MM.1S (cell line): ENCODE measurements around the gene VPS4A.

Experiments
- DNase-seq: peaks from one replicate; pipeline ENCODE4 v3.0.0-alpha.2; 2015
- H2AFZ ChIP-seq: fragments of 300-600 bp; sonication (generic); 2 replicates; pipeline ENCODE4 v1.6.0; 2016; ENCODE audit warnings: antibody characterized with exemption, low read length
- H3F3A ChIP-seq: fragments of 300-600 bp; sonication (generic); 2 replicates; pipeline ENCODE4 v1.6.1; 2016; ENCODE audit warnings: mild to moderate bottlenecking, antibody characterized with exemption, low read length, moderate library complexity, mixed read lengths; ENCODE audit not compliant: insufficient read depth
- H3K27ac ChIP-seq: fragments of 300-600 bp; sonication (generic); 2 replicates; pipeline ENCODE4 v1.5.1; 2016; ENCODE audit warnings: mild to moderate bottlenecking, low read length
- H3K27me3 ChIP-seq: fragments of 300-600 bp; sonication (generic); replicated peaks from 2 replicates; pipeline ENCODE4 v1.6.0; 2016; ENCODE audit warnings: low read length; ENCODE audit not compliant: insufficient read depth
- H3K36me3 ChIP-seq: fragments of 300-600 bp; sonication (generic); replicated peaks from 2 replicates; pipeline ENCODE4 v1.6.1; 2016; ENCODE audit warnings: mild to moderate bottlenecking, low read length, mixed read lengths; ENCODE audit not compliant: insufficient read depth
- H3K4me1 ChIP-seq: fragments of 300-600 bp; sonication (generic); 2 replicates; pipeline ENCODE4 v1.6.1; 2016; ENCODE audit warnings: low read length, mixed read lengths
- H3K4me2 ChIP-seq: fragments of 300-600 bp; sonication (generic); 2 replicates; pipeline ENCODE4 v1.6.0; 2016; ENCODE audit warnings: low read depth, low read length
- H3K4me3 ChIP-seq: fragments of 300-600 bp; sonication (generic); 2 replicates; pipeline ENCODE4 v1.5.1; 2016; ENCODE audit warnings: low read length, mixed read lengths
- H3K79me2 ChIP-seq: fragments of 300-600 bp; sonication (generic); 2 replicates; pipeline ENCODE4 v1.6.1; 2016; ENCODE audit warnings: mixed run types, low read length, mixed read lengths
- H3K9ac ChIP-seq: fragments of 300-600 bp; sonication (generic); 2 replicates; pipeline ENCODE4 v1.6.1; 2016; ENCODE audit warnings: low read length, mixed read lengths
- H3K9me2 ChIP-seq: fragments of 300-600 bp; sonication (generic); replicated peaks from 2 replicates; pipeline ENCODE4 v1.6.1; 2016; ENCODE audit warnings: mild to moderate bottlenecking, low read length, mixed read lengths; ENCODE audit not compliant: insufficient read depth
- H3K9me3 ChIP-seq: fragments of 300-600 bp; sonication (generic); replicated peaks from 2 replicates; pipeline ENCODE4 v1.6.1; 2016; ENCODE audit warnings: mild to moderate bottlenecking, low read length, mixed read lengths; ENCODE audit not compliant: insufficient read depth
- H4K20me1 ChIP-seq: fragments of 300-600 bp; sonication (generic); 2 replicates; pipeline ENCODE4 v1.6.1; 2016; ENCODE audit warnings: mild to moderate bottlenecking, low read length, moderate library complexity, mixed read lengths; ENCODE audit not compliant: insufficient read depth
- CTCF ChIP-seq: fragments of 300-600 bp; sonication (generic); IDR thresholded peaks from 2 replicates; pipeline ENCODE4 v1.5.1; 2016; ENCODE audit warnings: antibody characterized with exemption, low read length, mixed read lengths
- EZH2 ChIP-seq: fragments of 300-600 bp; sonication (generic); optimal IDR thresholded peaks from 2 replicates; pipeline ENCODE3; 2017; ENCODE audit warnings: low read depth, mild to moderate bottlenecking, antibody characterized with exemption, low read length, mixed read lengths
- EZH2phosphoT487 ChIP-seq: fragments of 300-600 bp; sonication (generic); IDR thresholded peaks from 2 replicates; pipeline ENCODE4 v1.6.1; 2018; ENCODE audit warnings: antibody characterized with exemption, low read length

Gene VPS4A

GRCh38 chr16:69345923-69346322 lies 34.8 kb downstream of the VPS4A start:
- H3K4me2 ChIP-seq: no peak overlapping the region
- no peak overlapping the region for H3K4me3 ChIP-seq
- no peak for TF ChIP-seq EZH2
- TF ChIP-seq EZH2phosphoT487: no peak
- TF ChIP-seq CTCF: no peak
- H3K27ac ChIP-seq: no peak overlapping the region
- H3K9ac ChIP-seq: no peak overlapping the region
- H3F3A ChIP-seq: 0 out of 2 replicates have a peak, but pooled peaks cover 5% of the 10 kb centered on the region
- no peaks in the 10 kb centered on the region for H3K27me3 ChIP-seq
- H3K36me3 ChIP-seq: peaks cover 6% of the 10 kb centered on the region; the same call in 1 of the 2 replicates
- H3K4me1 ChIP-seq: 0 out of 2 replicates have a peak, but pooled peaks cover 5% of the 10 kb centered on the region
- no peaks in the 10 kb centered on the region for H3K9me2 ChIP-seq
- no peak overlapping the region for H2AFZ ChIP-seq
- H3K79me2 ChIP-seq: peaks cover 18% of the 10 kb centered on the region
- no peaks in the 10 kb centered on the region for H3K9me3 ChIP-seq
- H4K20me1 ChIP-seq: no peaks in the 10 kb centered on the region
- DNase-seq: no peak

GRCh38 chr16:69346683-69347082 lies 35.5 kb downstream of the VPS4A start:
- H3K4me2 ChIP-seq: no peak overlapping the region
- no peaks in the 10 kb centered on the region for H3K9me3 ChIP-seq
- DNase-seq: no peak
- no peaks in the 10 kb centered on the region for H3K9me2 ChIP-seq
- no peak overlapping the region for H2AFZ ChIP-seq
- H3K27ac ChIP-seq: no peak overlapping the region
- H3K4me3 ChIP-seq: no peak overlapping the region
- no peak overlapping the region for H3K9ac ChIP-seq
- no peak for TF ChIP-seq CTCF
- no peak for TF ChIP-seq EZH2phosphoT487
- no peak for TF ChIP-seq EZH2
- H3F3A ChIP-seq: 0 out of 2 replicates have a peak, but pooled peaks cover 5% of the 10 kb centered on the region
- no peaks in the 10 kb centered on the region; the same call in 1 of the 2 replicates for H3K36me3 ChIP-seq
- peaks cover 10% of the 10 kb centered on the region for H3K79me2 ChIP-seq
- no peaks in the 10 kb centered on the region for H4K20me1 ChIP-seq
- H3K27me3 ChIP-seq: no peaks in the 10 kb centered on the region
- H3K4me1 ChIP-seq: no peaks in the 10 kb centered on the region

- Histone ChIP-seq H3F3A (0 out of 2 replicates have a peak, but pooled peaks cover 5% of the 10 kb centered on the region), H4K20me1 (no peaks in the 10 kb centered on the region), H3K9me2 (no peaks in the 10 kb centered on the region), H3K9me3 (no peaks in the 10 kb centered on the region), H3K36me3 (no peaks in the 10 kb centered on the region), H3K27me3 (no peaks in the 10 kb centered on the region), H3K4me3 (no peak overlapping the region), H2AFZ (no peak overlapping the region), H3K79me2 (0 out of 2 replicates have a peak, but pooled peaks cover 4% of the 10 kb centered on the region), H3K4me1 (no peaks in the 10 kb centered on the region), H3K4me2 (no peak overlapping the region), H3K27ac (no peak overlapping the region), H3K9ac (no peak overlapping the region)
- TF ChIP-seq CTCF: no peak
- no peak for TF ChIP-seq EZH2phosphoT487
- no peak for TF ChIP-seq EZH2
- no peak for DNase-seq
These were observed 37.1 kb downstream of the VPS4A start for GRCh38 chr16:69348222-69348621.
